Hematopoietic multipotent progenitor cell treated with erythropoietin and hydrocortisone succinate and interleukin-3 and kit ligand, for 15 days (in vitro differentiated cells): ENCODE data around the gene MLXIP.

Experiments used
- DNase-seq: peaks from one replicate; pipeline ENCODE4 v3.0.0-alpha.2; 2015; ENCODE audit warnings: low spot score

MLXIP gene

GRCh38 chr12:122189626-122190475 is 111.3 kb downstream of the MLXIP start:
- no peak for DNase-seq

GRCh38 chr12:122190842-122191668 is 112.5 kb downstream of the MLXIP start:
- peak; percentile 61 for DNase-seq

DNA sequence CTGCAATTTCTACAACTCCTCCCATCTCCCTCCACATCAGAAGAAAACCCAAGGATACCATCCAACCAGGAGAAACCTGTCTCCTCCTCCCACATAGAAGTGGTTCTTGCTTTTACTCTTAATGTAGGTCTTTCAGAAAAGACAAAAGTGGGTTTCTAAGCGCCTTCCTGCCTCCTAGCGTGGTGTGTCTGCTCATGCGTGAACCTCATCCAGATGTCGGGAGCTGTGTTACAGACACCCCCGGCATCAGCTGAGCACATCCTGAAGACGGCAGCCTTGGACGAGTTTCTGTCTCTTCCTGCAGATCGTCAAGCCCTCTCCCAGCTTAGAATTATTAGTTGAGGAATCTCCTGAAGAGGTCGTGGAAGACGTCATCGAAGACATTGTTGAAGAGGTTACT is 113.9 kb downstream of the MLXIP start:
- no peak for DNase-seq

GRCh38 chr12:122194804-122195203 is 116.2 kb downstream of the MLXIP start:
- no peak for DNase-seq

DNA sequence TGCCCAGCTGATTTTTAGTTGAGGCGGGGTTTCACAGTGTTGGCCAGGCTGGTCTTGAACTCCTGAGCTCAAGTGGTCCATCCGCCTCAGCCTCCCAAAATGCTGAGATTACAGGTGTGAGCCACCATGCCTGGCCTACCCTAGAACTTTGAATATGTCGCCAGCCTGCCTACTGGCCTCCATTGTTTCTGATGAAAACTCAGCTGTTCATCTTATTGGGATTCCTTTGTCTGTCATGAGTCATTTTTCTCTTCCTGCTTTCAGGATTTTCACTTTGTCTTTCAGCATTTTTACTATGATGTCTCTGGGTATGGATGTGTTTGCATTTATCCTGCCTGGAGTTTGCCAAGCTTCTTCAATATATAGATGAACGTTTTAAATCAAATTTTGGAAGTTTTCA is 116.8 kb downstream of the MLXIP start:
- DNase-seq: no peak
